ENCODE measurements around the gene ATP8B2.
"Not testable (repeated sequence)": the region's sequence is repeated elsewhere in the genome, so short reads cannot be mapped to it uniquely, and the experiment has no call there.

ATP8B2 gene

DNA sequence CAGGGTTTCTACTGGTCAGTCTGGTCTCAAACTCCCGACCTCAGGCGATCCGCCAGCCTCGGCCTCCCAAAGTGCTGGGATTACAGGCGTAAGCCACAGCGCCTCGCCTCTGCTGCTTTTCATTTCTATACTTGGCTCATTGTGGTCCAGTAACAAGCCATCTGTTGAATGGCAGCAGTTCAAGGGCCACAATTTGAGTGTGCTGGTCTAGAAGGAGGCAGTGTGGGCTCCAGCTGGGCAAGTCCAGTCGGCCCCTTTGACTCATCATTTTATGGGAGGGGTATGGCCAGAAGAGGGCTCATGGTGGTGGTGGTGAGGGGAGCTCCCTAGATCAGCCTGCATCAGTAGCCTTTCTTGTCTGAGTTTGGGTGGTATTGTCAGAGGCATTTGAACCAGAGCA lies 33.2 kb downstream of the ATP8B2 start:
- DNase-seq (ENCODE audit: insufficient read length, low spot score) (no peak), FAIRE-seq (no peak)
- TF ChIP-seq POU2F2 (IDR thresholded peaks at IDR 0.05; ENCODE audit: low read depth, low read length) (no peak), POLR2A (IDR thresholded peaks at IDR 0.05; ENCODE audit: low read depth, low read length) (no peak), TAF1 (IDR thresholded peaks at IDR 0.05; ENCODE audit: low read depth, low read length) (no peak), PAX5 (IDR thresholded peaks at IDR 0.05; ENCODE audit: insufficient read depth, low read length, severe bottlenecking) (no peak), SPI1 (IDR thresholded peaks at IDR 0.05; ENCODE audit: low read depth, low read length) (no peak), POLR2AphosphoS5 (IDR thresholded peaks at IDR 0.05; ENCODE audit: low read depth, low read length) (no peak)

DNA sequence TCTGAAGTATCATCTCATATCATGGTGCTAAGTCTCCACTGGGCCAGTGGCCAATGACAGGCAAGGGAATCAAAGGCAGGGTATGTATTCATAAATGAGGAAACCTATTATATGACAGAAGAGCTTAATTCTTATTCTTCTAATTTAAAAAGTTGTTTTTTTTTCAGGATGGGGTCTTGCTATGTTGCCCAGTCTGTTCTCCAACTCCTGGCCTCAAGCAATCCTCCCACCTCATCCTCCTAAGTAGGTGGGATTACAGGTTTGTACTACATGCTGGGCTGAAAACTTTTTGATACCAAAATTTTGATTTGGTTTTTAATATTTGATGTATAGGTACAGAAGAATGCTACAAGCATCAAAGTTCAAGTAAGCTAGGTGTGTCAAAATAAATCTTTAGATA lies 35.0 kb downstream of the ATP8B2 start:
- no peak for FAIRE-seq
- TF ChIP-seq POLR2AphosphoS5 (IDR thresholded peaks at IDR 0.05; ENCODE audit: low read depth, low read length) (no peak), SPI1 (IDR thresholded peaks at IDR 0.05; ENCODE audit: low read depth, low read length) (no peak), POU2F2 (IDR thresholded peaks at IDR 0.05; ENCODE audit: low read depth, low read length) (no peak), TAF1 (IDR thresholded peaks at IDR 0.05; ENCODE audit: low read depth, low read length) (no peak), PAX5 (IDR thresholded peaks at IDR 0.05; ENCODE audit: insufficient read depth, low read length, severe bottlenecking) (no peak), POLR2A (IDR thresholded peaks at IDR 0.05; ENCODE audit: low read depth, low read length) (no peak)
- no peak for DNase-seq (ENCODE audit: insufficient read length, low spot score)

DNA sequence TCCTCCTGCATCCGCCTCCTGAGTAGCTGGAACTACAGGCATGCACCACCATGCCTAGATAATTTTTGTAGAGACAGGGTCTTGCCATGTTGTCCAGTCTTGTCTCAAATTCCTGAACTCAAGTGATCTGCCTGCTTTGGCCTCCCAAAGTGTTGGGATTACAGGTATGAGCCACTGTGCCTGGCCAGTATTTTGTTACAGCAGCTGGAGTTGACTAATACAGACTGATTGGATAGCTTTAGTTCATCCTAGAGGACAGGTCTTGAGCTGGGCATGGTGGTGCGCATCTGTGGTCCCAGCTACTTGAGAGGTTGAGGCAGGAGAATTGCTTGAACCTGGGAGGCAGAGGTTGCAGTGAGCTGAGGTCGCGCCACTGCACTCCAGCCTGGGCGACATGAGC lies 35.6 kb downstream of the ATP8B2 start:
- not testable (repeated sequence) for FAIRE-seq; DNase-seq (ENCODE audit: insufficient read length, low spot score)

DNA sequence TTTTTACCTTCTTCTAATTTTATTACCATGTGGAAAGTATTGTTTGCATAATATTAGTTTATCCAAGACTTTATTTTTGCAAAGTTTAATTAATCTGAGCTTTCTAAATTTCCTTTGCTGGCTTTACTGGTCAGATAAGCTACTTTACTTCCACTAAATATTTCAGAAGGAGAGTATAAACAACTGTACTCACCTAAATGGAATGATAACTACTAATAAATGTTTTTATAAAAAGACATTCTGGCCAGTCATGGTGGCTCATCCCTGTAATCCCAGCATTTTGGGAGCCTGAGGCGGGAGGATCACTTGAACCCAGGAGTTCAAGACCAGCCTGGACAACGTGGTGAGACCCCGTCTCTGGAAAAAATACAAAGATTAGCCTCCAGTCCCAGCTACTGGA lies 36.0 kb downstream of the ATP8B2 start:
- TF ChIP-seq POU2F2 (IDR thresholded peaks at IDR 0.05; ENCODE audit: low read depth, low read length), result no peak
- TF ChIP-seq TAF1 (IDR thresholded peaks at IDR 0.05; ENCODE audit: low read depth, low read length), result no peak
- no peak for TF ChIP-seq POLR2A (IDR thresholded peaks at IDR 0.05; ENCODE audit: low read depth, low read length)
- no peak for TF ChIP-seq POLR2AphosphoS5 (IDR thresholded peaks at IDR 0.05; ENCODE audit: low read depth, low read length)
- TF ChIP-seq PAX5 (IDR thresholded peaks at IDR 0.05; ENCODE audit: insufficient read depth, low read length, severe bottlenecking), result no peak
- TF ChIP-seq SPI1 (IDR thresholded peaks at IDR 0.05; ENCODE audit: low read depth, low read length), result no peak
- no peak for FAIRE-seq
- no peak for DNase-seq (ENCODE audit: insufficient read length, low spot score)

DNA sequence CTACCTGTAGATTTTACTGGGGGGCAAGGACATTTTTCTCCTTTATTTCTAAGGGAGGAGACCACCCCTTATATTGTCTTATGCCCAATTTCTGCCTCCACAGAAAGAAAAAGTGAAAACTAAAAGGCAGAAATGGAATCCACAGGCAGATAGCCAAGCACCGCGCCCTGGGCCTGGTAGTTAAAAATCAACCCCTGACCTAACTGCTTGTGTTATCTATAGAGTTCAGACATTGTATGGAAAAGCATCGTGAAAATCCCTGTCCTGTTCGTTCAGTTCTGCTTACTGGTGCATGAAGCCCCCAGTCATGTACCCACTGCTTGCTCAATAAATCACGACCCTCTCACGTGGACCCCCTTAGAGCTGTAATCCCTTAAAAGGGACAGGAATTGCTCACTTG lies 46.1 kb downstream of the ATP8B2 start:
- TF ChIP-seq SPI1 (IDR thresholded peaks at IDR 0.05; ENCODE audit: low read depth, low read length), result no peak
- no peak for TF ChIP-seq POLR2A (IDR thresholded peaks at IDR 0.05; ENCODE audit: low read depth, low read length)
- no peak for TF ChIP-seq PAX5 (IDR thresholded peaks at IDR 0.05; ENCODE audit: insufficient read depth, low read length, severe bottlenecking)
- no peak for TF ChIP-seq TAF1 (IDR thresholded peaks at IDR 0.05; ENCODE audit: low read depth, low read length)
- TF ChIP-seq POU2F2 (IDR thresholded peaks at IDR 0.05; ENCODE audit: low read depth, low read length), result no peak
- TF ChIP-seq POLR2AphosphoS5 (IDR thresholded peaks at IDR 0.05; ENCODE audit: low read depth, low read length), result no peak
- DNase-seq (ENCODE audit: insufficient read length, low spot score) (no peak), FAIRE-seq (no peak)

DNA sequence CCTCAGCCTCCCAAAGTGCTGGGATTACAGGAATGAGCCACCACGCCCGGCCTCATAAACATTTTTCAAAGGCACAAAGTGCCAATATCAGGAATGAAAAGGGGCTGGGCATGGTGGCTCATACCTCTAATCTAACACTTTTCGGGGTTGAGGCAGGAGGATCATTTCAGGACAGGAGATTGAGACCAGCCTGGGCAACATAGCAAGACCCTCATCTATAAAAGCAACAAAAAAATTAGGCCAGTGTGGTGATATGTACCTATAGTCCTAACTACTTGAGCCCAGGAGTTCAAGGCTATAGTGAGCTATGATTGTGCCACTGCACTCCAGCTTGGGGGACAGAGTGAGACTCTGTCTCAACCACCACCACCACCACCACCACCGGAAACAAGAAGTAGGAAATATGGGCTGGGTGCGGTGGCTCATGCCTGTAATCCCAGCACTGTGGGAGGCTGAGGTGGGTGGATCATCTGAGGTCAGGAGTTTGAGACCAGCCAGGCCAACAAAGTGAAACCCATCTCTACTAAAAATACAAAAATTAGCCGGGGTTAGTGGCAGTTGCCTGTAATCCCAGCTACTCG lies 48.5 kb downstream of the ATP8B2 start:
- FAIRE-seq, result peak; percentile 35
- DNase-seq (ENCODE audit: insufficient read length, low spot score), result not testable (repeated sequence)

DNA sequence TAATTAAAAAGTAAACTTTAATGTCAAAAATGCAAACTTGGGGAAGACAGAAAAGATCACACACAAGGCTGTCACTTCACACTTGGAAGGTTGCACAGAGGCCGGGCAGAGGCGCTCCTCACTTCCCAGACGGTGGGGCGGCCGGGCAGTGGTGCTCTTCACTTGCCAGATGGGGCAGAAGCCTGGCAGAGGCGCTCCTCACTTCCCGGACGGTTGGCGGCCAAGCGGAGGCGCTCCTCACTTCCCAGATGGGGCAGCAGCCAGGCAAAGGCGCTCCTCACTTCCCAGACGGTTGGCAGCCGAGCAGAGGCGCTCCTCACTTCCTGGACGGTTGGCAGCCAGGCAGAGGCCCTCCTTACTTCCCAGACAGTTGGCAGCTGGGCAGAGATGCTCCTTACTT lies 54.0 kb downstream of the ATP8B2 start:
- TF ChIP-seq TAF1 (IDR thresholded peaks at IDR 0.05; ENCODE audit: low read depth, low read length), result no peak
- no peak for TF ChIP-seq POU2F2 (IDR thresholded peaks at IDR 0.05; ENCODE audit: low read depth, low read length)
- TF ChIP-seq PAX5 (IDR thresholded peaks at IDR 0.05; ENCODE audit: insufficient read depth, low read length, severe bottlenecking), result no peak
- no peak for TF ChIP-seq POLR2AphosphoS5 (IDR thresholded peaks at IDR 0.05; ENCODE audit: low read depth, low read length)
- TF ChIP-seq SPI1 (IDR thresholded peaks at IDR 0.05; ENCODE audit: low read depth, low read length), result no peak
- no peak for TF ChIP-seq POLR2A (IDR thresholded peaks at IDR 0.05; ENCODE audit: low read depth, low read length)
- FAIRE-seq, result no peak

DNA sequence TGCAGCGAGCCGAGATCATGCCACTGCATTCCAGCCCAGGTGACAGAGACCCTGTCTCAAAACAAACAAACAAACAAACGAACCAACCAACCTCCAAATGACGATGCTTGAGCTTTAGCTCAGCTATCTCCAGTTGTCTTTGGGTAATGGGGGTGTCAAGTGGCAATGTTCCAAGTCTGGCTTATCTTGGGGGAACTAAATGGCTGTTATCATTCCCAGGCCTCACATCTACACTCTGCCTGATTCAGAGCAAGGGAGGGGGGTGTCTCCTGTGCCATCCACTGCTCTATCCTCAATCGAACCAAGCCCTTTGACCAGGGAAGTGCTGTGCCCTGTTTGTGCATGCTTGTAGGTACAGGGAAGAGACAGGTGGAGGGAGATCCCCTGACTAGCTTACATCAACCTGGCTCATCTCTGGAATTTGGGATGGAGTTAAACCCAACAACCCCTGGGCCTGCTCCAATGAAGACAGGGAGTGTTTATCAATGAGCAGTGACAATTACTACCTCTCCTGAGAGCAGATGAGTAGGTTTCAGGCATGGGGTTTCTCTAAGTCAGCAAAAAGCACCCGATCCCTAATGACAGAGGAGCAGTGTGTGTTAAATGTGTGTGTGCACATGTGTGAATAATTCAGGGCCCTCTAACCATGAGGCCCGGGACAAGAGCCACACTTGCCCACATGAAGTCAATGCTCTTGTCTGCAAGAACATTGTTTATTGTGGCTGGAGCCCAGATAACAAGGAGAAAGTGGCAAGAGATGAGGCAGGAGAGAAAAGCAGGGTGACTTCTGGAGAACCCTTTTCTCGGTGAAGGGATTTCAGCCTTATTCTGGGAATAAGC lies 59.5 kb downstream of the ATP8B2 start:
- FAIRE-seq (no peak), DNase-seq (ENCODE audit: insufficient read length, low spot score) (no peak)
- TF ChIP-seq POLR2A (IDR thresholded peaks at IDR 0.05; ENCODE audit: low read depth, low read length) (no peak), POLR2AphosphoS5 (IDR thresholded peaks at IDR 0.05; ENCODE audit: low read depth, low read length) (no peak)

More for the DNA sequence above, 54.0 kb downstream of the ATP8B2 start:
- DNase-seq (ENCODE audit: insufficient read length, low spot score), result no peak

DNA sequence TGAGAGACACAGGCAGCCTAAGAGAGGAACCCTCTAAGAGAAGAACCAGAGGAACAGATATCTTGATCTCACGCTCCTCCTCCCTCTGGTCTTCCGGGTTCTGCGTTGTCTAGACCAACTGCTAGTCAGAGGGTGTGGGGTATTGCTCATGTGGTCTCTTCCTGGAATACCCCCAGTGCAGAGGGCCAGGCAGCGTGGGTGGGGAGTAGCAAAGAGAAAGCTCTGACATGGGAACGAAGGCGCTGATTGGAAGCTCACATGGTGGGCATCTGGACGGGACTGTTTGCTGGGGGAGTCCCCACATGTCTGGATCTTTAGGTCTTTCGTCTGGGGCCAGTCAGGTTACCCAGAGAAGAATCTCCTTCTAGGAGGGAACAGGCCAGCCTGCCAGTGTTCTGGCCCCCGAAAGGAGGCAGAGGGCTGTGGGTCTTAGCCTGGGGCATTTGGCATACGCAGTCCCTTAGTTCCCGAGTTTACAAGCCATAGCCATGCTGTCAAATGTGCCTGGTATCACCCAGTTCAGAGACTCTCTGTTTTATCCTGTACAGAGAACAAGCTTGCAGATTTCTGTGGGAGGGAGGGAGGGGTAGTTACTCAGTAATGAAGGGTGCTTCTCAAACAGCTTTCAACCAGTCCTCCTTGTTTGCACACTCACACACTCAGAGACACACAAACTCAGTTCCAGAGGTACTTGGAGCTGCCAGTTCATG lies 61.5 kb downstream of the ATP8B2 start:
- DNase-seq (ENCODE audit: insufficient read length, low spot score) (no peak), FAIRE-seq (no peak)
- TF ChIP-seq SPI1 (IDR thresholded peaks at IDR 0.05; ENCODE audit: low read depth, low read length) (0 out of 2 replicates have a peak, but pooled peaks have one; percentile 32), TAF1 (IDR thresholded peaks at IDR 0.05; ENCODE audit: low read depth, low read length) (no peak), POLR2A (IDR thresholded peaks at IDR 0.05; ENCODE audit: low read depth, low read length) (no peak), POLR2AphosphoS5 (IDR thresholded peaks at IDR 0.05; ENCODE audit: low read depth, low read length) (no peak)

DNA sequence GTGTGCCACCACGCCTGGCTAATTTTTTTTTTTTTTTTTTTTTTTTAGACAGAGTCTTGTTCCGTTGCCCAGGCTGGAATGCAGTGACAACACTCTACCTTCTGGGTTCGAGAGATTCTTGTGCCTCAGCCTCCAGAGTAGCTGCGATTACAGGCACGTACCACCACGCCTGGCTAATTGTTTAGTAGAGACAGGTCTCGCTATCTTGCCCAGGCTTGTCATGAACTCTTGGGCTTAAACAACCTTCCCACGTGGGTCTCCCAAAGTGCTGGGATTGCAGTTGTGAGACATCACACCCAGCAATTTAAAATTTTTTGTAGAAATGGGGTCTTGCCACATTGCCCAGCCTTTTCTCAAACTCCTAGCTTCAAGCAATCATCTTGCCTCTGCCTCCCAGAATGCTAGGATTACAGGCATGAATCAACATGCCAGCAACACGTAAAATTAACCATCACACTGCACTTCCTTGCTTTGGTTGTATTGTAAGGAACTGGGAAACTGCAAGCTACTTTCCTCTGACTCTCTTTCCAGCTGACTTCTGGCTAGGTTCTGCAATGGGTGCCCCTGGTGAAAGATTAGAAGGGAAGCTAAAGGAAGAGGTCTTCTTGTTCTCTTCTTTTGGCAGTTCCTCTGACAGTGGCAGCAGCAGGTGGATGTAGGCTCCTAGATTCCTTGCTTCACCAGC lies 65.9 kb downstream of the ATP8B2 start:
- FAIRE-seq (no peak), DNase-seq (ENCODE audit: insufficient read length, low spot score) (no peak)
- no peak for TF ChIP-seq POLR2AphosphoS5 (IDR thresholded peaks at IDR 0.05; ENCODE audit: low read depth, low read length)
- TF ChIP-seq TAF1 (IDR thresholded peaks at IDR 0.05; ENCODE audit: low read depth, low read length), result no peak
- no peak for TF ChIP-seq POU2F2 (IDR thresholded peaks at IDR 0.05; ENCODE audit: low read depth, low read length)
